GM04504 (cell line): ENCODE results near the gene CAB39L.
"Not testable (repeated sequence)": the region's sequence is repeated elsewhere in the genome, so short reads cannot be mapped to it uniquely, and the experiment has no call there.

Source experiments
- DNase-seq: peaks from one replicate; pipeline ENCODE4 v3.0.0-alpha.2; 2012; ENCODE audit warnings: low read depth

Gene CAB39L

DNA sequence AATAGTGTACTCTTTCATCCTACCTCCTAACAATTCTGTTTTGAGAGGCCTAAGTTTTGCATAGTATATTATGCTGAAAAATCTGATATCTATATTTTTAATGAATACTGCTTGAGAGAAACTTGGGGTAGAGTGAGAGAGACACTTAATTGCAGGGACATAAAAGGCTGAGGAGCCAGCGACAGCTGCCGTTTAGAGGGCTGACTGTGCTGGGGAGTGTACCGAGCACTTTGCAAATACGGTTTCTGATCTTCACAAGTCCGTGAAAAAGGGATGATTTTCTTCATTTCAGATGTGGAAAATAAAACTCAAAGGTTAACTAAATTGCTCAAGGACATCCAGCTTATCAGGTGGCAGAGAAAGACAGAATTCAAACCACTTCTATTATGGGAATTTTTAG, 97.4 kb downstream of the CAB39L start:
- no peak for DNase-seq

GRCh38 chr13:49343731-49344130, 100.1 kb downstream of the CAB39L start:
- DNase-seq = no peak

DNA sequence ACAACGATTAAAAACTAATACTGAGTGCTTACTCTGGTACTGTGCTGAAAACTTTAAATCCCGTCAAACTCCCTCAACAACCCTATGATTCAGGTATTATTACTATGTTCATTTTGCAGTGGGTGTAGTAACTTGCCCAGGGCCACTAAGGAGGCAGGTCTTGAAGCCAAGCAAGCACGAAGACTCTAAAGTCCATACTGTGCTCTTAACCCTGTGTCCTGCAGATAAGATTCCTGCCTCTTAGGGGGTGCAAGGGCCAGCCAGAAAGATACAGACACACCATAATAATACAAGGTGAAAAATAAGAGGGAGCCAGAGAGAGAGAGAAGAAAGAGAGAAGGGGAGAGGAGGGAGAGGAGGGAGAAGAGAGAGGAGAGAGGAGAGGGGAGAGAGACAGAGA, 100.6 kb downstream of the CAB39L start:
- no peak for DNase-seq

GRCh38 chr13:49342454-49342853, 101.4 kb downstream of the CAB39L start:
- DNase-seq = no peak

GRCh38 chr13:49341941-49342340, 101.9 kb downstream of the CAB39L start:
- no peak for DNase-seq

- DNase-seq = no peak
Measured at GRCh38 chr13:49341517-49341916, 102.3 kb downstream of the CAB39L start.

DNA sequence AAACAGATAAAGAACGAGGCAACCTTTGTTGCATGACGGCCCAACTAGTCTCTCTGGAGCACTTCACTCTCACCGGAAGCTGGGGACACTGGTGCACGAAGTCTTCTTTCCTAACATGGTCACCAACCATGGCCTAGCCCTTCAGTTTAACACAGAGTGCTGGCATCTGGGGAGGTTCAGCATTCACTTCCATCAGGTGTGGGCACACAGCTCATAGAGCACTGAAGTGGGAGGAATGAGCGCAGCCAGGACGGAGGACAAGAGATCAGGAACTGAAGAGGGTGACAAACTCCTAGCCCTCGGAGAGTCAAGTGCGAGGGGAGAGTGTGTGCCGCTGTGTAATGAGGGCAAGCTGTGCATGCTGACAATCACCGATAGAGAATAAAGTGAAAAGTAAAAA, 103.7 kb downstream of the CAB39L start:
- DNase-seq = no peak

GRCh38 chr13:49336655-49337054, 107.2 kb downstream of the CAB39L start:
- DNase-seq = no peak

DNA sequence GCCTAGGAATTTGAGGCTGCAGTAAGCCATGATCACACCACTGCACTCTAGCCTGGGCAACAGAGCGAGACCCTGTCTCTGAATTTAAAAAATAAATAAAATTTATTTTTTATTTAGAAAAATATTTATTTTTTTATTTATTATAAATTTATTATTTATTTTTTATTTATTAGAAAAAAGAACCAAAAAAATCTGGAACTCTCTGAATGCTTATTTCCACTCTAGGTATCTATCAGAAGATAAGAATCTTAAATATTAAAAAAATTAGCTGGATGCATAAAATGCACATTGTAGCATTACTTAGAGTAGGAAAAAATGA, 113.4 kb downstream of the CAB39L start:
- DNase-seq = no peak

DNA sequence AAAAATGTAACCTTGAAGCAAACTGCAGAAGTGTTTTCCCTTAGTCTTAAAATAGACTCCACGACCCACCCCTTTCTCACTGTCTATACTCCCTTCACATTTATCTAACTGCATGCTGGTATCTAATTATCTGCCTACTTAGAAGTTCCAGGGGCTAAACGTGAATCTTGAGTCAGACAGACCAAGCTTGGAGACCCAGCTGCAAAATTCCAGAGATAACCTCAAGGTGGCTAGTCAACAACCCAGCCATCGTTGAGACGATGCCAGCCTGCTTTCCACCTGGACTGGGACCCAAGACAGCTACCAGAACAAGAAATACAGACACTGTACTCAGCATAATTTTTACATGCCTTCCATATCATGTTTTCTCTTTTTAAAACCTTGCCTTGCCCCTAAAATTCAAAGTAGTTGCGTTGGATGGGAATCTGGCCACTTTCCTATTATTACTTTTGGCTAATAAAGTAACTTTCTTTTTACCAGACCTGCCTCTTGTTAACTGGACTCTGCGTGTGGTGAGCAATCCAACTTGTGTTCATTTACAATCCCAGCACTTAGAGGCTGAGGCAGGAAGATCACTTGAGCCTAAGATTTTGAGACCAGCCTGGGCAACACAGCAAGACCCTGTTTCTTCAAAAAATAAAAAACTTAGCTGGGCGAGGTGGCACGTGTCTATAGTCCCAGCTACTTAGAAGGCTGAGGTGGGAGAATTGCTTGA, 113.9 kb downstream of the CAB39L start:
- no peak for DNase-seq

GRCh38 chr13:49327145-49327544, 116.7 kb downstream of the CAB39L start:
- not testable (repeated sequence) for DNase-seq

GRCh38 chr13:49326222-49326917, 117.5 kb downstream of the CAB39L start:
- no peak for DNase-seq

DNA sequence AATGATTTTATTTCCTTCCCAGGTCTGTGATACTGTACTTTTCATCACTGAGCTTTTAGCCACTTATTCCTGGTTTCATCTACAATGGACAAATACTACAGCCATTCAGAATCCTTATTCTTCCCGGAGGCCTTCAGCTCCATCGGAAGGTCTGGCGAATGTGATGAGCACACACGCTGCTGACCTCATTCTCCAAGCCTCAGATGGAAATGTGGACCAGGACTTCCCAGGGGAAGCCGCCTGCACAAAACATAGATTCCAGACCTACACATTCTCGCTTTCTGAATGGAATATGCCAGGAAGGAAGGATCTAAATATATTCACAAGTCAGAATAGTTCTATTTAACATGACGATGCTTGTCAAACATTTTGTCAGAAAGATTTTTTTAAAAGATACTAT, 120.5 kb downstream of the CAB39L start:
- DNase-seq = no peak

DNA sequence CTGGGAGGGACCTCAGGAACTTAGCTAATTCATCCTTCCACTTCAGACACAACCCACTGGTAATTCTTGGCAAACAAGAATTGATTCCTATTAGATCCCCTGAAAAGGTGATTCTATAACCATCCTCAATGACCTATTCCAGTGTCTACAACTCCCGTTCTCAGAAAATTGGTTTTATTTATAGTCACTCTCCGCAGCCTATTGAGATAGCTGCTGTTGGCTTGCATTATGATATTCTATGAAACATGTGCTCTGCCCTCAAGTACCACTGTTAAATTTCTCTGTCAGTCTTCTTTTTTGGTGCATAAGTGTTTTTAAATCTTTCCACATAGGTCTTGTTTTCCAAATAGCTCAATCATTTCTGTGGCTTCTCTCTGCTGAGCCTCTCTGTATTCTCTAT, 121.2 kb downstream of the CAB39L start:
- DNase-seq = no peak

DNA sequence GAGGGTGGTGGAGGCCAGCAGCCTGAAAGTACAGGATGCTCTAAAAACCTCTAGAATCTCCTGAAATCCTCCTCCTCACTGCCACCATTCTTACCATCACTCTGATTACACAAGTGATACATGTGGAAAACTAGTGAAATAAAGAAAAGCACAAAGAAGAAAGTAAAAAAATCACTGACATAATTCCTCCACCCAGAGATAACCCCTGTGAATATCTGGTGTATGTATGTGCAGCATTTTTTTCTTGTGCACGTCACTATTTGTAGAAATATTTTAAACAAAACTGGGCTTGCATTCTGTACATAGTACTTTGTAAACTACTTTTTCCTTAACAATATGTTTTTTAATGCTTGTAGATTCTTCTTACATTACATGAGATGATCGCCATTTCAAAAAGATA, 122.9 kb downstream of the CAB39L start:
- no peak for DNase-seq

GRCh38 chr13:49319951-49320350, 123.9 kb downstream of the CAB39L start:
- no peak for DNase-seq

DNA sequence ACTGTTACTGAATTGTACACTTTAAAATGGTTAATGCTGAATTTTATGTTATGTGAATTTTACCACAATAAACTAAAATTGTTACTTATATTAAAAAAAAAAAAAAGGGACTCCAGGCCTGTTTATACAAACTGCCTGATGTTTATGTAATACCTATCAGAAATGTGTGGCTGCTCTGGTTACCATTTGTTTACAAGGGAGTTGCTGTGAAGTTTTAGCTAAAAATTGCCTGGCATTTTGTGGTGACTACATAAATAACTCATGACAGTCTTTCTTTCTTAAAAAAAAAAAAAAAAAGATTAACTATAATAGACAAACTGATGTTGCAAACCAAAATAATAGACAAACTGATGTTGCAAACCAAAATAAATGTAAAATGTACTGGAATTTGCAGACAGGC, 124.3 kb downstream of the CAB39L start:
- peak; percentile 40 for DNase-seq

- no peak for DNase-seq
Measured at GRCh38 chr13:49315756-49316482, 127.9 kb downstream of the CAB39L start.

DNA sequence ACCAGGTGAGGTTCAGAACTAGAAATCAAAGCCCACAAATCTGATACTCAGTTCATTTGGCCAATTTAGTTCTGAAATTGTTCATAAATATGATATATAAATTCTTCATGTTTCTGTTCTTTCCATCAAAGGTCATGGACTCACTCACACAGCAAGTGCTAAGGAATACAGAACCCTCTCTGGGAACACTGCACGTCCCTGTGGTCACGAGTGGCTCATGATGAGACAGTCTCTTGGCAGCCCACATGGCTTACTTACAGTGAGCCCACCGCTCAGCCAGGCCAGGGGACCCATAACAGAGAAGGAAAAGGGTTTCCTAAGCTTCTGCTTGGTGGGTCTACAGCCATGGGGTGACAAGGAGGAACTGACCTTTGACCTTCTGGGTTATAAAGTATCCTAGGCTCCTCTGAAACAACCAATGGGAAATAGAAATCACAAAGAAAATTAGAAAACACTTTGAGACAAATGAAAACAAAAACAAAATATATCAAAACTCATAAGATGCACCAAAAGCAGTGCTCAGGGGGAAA, 128.8 kb downstream of the CAB39L start:
- DNase-seq = no peak

DNA sequence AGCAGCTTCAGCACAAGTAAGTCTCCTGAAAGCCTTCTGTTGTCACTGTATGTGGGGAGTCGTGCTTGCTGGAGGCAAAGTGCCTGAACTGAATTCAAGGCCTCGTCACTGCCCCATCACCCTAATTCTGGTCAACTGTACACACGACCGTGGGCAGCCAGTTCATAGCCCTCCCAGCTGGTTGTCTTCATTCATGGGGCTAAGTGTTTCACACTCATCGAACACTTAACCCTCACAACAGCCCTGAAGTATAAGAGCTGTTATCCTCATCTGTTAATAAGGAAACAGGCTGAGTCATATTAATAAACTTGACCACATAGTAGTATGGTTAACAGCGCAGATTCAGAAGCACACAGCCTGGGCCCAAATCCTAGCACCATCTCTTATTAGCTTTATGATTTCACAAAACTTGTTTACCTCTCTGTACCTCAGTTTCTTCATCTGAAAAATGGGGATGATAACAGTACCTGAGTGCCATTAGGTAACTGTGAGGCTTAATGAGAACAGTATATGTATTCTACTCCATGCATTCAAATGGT, 129.5 kb downstream of the CAB39L start:
- DNase-seq = peak; percentile 38

DNA sequence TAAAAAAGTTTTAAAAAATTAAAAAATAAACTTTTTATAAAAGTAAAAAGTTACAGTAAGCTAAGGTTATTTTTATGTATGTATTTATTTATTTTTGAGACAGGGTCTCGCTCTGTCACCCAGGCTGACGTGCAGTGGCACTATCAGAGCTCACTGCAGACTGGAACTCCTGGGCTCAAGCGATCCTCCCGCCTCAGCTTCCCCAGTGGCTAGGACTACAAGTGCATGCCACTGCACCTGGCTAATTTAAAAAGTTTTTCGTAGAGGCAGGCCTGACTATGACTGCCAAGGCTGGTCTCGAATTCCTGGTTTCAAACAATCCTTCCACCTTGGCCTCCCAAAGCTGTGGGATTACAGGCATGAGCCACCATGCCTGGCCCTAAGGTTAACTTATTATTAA, 132.0 kb downstream of the CAB39L start:
- DNase-seq = no peak

DNA sequence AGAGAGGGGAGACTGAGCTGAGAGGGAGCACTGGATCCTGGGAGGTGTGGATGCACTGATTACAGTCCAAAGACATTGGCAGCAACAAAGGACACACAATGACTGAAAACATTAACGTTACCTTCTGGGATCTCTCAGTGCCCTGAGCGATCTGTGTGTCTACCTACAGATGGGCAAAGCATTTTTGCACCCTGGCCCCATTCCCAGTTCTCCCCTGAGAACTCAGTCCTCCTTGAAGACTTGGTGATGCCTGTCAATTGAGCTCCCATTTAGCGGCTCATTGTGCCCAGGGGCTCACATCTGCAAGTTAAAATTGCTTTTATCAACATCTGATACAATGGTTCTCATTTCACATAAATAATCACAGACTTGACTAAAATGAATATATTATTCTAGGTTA, 133.6 kb downstream of the CAB39L start:
- DNase-seq = no peak

- no peak for DNase-seq
Measured at GRCh38 chr13:49308921-49309408, 134.9 kb downstream of the CAB39L start.
